ENCODE measurements around the gene SLC38A10. TPM values are rescaled to one million over a fixed set of nuclear protein-coding genes. Genes with fewer than 3 reads are reported as not detected.

Gene SLC38A10
- polyA plus RNA-seq, 1 donor (not counting 4 experiments of a cell fraction or from before 2014, with no cell fraction given), result 16.8 TPM

GRCh38 chr17:81282141-81282540 lies 13.0 kb downstream of the SLC38A10 start:
- no peak overlapping the region for H3K4me3 ChIP-seq (ENCODE audit: control insufficient read depth in 2 of 3, extremely low read depth in 1 of 3, insufficient read depth in 2 of 3, low read depth in 1 of 3, low read length in 3 of 3)
- dilution Hi-C loops (cut with MboI; ENCODE audit: extremely low pct_ligation_motif_present, low sequenced_read_pairs), result no loop called here
- peaks cover 18 to 23% of the 10 kb centered on the region in 2 experiments for H3K36me3 ChIP-seq (ENCODE audit: control insufficient read depth in 2 of 2, extremely low read depth in 1 of 2, insufficient read depth in 2 of 2, low read length in 2 of 2)

GRCh38 chr17:81280571-81280970 lies 14.5 kb downstream of the SLC38A10 start:
- dilution Hi-C loops (cut with MboI; ENCODE audit: extremely low pct_ligation_motif_present, low sequenced_read_pairs), result no loop called here
- H3K9ac ChIP-seq (ENCODE audit: control insufficient read depth, extremely low read depth, insufficient read depth, low read length), result no peak overlapping the region
- FAIRE-seq, result no peak

More at GRCh38 chr17:81282141-81282540, 13.0 kb downstream of the SLC38A10 start:
- Histone ChIP-seq H3K79me2 (ENCODE audit: control insufficient read depth, insufficient read depth, low read length) (peaks cover 14% of the 10 kb centered on the region), H3K9me3 (ENCODE audit: control insufficient read depth, low read depth, low read length) (no peaks in the 10 kb centered on the region), H3K4me1 (ENCODE audit: control insufficient read depth, extremely low read depth, insufficient read depth, low read length) (no peaks in the 10 kb centered on the region), H3K27me3 (ENCODE audit: control insufficient read depth, extremely low read depth, insufficient read depth, low read length) (no peaks in the 10 kb centered on the region), H3K9me1 (ENCODE audit: control insufficient read depth, extremely low read depth, insufficient read depth, low read length) (no peaks in the 10 kb centered on the region), H4K20me1 (ENCODE audit: control insufficient read depth, extremely low read depth, insufficient read depth, low read length) (no peaks in the 10 kb centered on the region), H3K9ac (ENCODE audit: control insufficient read depth, extremely low read depth, insufficient read depth, low read length) (no peak overlapping the region), H3K27ac (ENCODE audit: control insufficient read depth, insufficient read depth, low read length) (no peak overlapping the region), H2AFZ (ENCODE audit: control insufficient read depth, low read length) (no peak overlapping the region), H3K4me2 (ENCODE audit: control insufficient read depth, extremely low read depth, insufficient read depth, low read depth, low read length) (no peak overlapping the region)
- FAIRE-seq (no peak), DNase-seq (ENCODE audit: low read depth, low spot score) (no peak)
- TF ChIP-seq CTCF (optimal IDR thresholded peaks at IDR 0.05 in 1 of 3, IDR thresholded peaks at IDR 0.05 in 1 of 3, conservative IDR thresholded peaks at IDR 0.05 in 1 of 3; ENCODE audit: extremely low read depth in 1 of 3, insufficient read depth in 2 of 3, low read length in 3 of 3), result no peak
- TF ChIP-seq EZH2 (IDR thresholded peaks at IDR 0.05; ENCODE audit: low read length), result no peak

More at GRCh38 chr17:81280571-81280970, 14.5 kb downstream of the SLC38A10 start:
- Histone ChIP-seq H2AFZ (ENCODE audit: control insufficient read depth, low read length) (no peak overlapping the region), H3K4me2 (ENCODE audit: control insufficient read depth, extremely low read depth, insufficient read depth, low read depth, low read length) (no peak overlapping the region), H3K4me3 (ENCODE audit: control insufficient read depth in 2 of 3, extremely low read depth in 1 of 3, insufficient read depth in 2 of 3, low read depth in 1 of 3, low read length in 3 of 3) (no peak overlapping the region), H3K36me3 (ENCODE audit: control insufficient read depth in 2 of 2, extremely low read depth in 1 of 2, insufficient read depth in 2 of 2, low read length in 2 of 2) (peaks cover 21 to 23% of the 10 kb centered on the region in 2 experiments), H3K27me3 (ENCODE audit: control insufficient read depth, extremely low read depth, insufficient read depth, low read length) (no peaks in the 10 kb centered on the region), H3K79me2 (ENCODE audit: control insufficient read depth, insufficient read depth, low read length) (peaks cover 3% of the 10 kb centered on the region), H3K27ac (ENCODE audit: control insufficient read depth, insufficient read depth, low read length) (no peak overlapping the region), H3K9me3 (ENCODE audit: control insufficient read depth, low read depth, low read length) (no peaks in the 10 kb centered on the region), H3K9me1 (ENCODE audit: control insufficient read depth, extremely low read depth, insufficient read depth, low read length) (no peaks in the 10 kb centered on the region), H4K20me1 (ENCODE audit: control insufficient read depth, extremely low read depth, insufficient read depth, low read length) (no peaks in the 10 kb centered on the region), H3K4me1 (ENCODE audit: control insufficient read depth, extremely low read depth, insufficient read depth, low read length) (no peaks in the 10 kb centered on the region)
- no peak for DNase-seq (ENCODE audit: low read depth, low spot score)
- no peak for TF ChIP-seq CTCF (optimal IDR thresholded peaks at IDR 0.05 in 1 of 3, IDR thresholded peaks at IDR 0.05 in 1 of 3, conservative IDR thresholded peaks at IDR 0.05 in 1 of 3; ENCODE audit: extremely low read depth in 1 of 3, insufficient read depth in 2 of 3, low read length in 3 of 3)
- TF ChIP-seq EZH2 (IDR thresholded peaks at IDR 0.05; ENCODE audit: low read length), result no peak
